B cell (primary cell): ENCODE data around the gene CRBN.

Experiments
- EZH2 ChIP-seq: IDR thresholded peaks from 2 replicates; pipeline ENCODE4 v1.6.1; 2012; ENCODE audit warnings: borderline replicate concordance, low read depth, mild to moderate bottlenecking, moderate library complexity, low read length; ENCODE audit not compliant: insufficient read depth, poor library complexity, severe bottlenecking
- TF ChIP-seq, protein P1 (sequence below): fragments of 200-600 bp; IDR thresholded peaks from one replicate; pipeline ENCODE4 v1.8.0; 2022; ENCODE audit warnings: antibody characterized with exemption, mild to moderate bottlenecking

DNA sequence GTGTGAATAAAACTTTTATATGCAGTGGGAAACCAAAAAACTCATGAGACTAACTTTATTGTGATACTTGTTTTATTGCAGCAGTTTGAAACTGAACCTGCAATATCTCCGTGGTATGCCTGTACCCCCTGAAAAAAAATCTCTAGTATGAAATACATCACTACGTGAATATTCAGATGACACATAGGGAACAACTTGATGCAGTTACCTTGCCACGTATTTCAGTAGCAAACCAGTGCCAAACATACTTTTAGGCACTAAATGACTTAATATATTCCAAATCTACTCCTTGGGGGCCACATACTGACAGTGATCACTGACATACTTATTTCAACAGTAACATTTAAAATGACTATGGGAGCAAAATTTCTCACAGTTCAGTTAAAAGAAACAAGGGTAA is 13.8 kb downstream of the CRBN start:
- TF ChIP-seq, protein P1, sequence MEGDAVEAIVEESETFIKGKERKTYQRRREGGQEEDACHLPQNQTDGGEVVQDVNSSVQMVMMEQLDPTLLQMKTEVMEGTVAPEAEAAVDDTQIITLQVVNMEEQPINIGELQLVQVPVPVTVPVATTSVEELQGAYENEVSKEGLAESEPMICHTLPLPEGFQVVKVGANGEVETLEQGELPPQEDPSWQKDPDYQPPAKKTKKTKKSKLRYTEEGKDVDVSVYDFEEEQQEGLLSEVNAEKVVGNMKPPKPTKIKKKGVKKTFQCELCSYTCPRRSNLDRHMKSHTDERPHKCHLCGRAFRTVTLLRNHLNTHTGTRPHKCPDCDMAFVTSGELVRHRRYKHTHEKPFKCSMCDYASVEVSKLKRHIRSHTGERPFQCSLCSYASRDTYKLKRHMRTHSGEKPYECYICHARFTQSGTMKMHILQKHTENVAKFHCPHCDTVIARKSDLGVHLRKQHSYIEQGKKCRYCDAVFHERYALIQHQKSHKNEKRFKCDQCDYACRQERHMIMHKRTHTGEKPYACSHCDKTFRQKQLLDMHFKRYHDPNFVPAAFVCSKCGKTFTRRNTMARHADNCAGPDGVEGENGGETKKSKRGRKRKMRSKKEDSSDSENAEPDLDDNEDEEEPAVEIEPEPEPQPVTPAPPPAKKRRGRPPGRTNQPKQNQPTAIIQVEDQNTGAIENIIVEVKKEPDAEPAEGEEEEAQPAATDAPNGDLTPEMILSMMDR = no peak
- no peak for TF ChIP-seq EZH2
